Fibroblast of skin of right quadriceps (primary cell): Measurements from ENCODE around the gene WNT1.

Experiments used
- DNase-seq: peaks from one replicate; pipeline ENCODE4 v3.0.0-alpha.2; 2013

The WNT1 gene

DNA sequence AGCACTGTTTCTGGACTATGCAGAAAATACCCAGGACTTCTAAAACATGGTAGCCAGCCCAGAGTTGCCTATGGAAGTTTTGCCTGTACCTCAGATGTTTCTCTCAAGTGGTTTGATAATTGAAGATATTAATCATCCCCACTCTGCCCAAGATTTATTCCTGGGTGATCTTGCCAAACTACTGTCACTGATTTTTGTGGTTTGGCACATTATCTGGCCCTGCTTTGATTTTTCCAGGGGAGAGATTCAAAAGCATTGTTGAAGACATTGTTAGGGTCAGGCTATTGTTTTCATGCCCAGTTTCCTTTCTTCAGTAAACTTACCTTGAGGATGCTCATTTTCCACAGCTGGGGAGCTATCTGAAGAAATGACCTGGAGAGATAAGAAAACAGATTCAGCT is 34.6 kb downstream of the WNT1 start:
- no peak for DNase-seq

DNA sequence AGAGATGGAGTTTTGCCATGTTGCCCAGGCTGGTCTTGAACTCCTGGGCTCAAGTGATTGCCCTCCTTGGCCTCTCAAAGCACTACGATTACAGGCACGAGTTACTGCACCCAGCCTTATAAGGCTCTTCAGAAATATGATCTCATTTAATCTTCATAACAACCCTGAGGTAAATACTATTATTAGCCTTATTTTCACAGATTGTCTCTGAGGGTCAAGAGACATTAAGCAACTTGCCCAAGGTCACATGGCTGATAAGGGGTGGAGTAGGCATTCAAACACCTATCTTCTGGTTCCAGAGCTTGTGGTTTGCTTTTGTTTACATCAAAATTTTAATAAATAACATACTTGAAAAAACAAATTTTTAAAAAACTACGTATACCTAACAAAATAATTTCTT is 35.3 kb downstream of the WNT1 start:
- DNase-seq = no peak

DNA sequence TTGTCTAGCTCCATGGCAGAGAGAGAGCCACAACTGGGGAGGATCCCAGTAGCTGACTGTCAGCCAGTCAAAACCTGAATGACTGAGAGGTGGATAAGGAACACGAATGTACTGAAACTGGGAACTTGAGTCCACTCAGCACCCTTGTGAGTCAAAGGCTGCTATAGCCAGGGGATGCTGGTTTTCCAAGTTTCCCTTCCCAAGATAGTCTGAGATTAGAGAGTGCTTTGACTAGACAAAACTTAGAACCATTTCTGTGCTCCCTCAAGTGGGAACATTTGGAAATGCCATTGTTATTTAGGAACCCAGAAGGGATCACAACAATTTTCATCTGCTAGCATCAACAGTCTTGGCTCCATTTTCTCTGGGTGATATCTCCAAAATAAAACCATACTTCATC is 36.4 kb downstream of the WNT1 start:
- peak; percentile 30 for DNase-seq

DNA sequence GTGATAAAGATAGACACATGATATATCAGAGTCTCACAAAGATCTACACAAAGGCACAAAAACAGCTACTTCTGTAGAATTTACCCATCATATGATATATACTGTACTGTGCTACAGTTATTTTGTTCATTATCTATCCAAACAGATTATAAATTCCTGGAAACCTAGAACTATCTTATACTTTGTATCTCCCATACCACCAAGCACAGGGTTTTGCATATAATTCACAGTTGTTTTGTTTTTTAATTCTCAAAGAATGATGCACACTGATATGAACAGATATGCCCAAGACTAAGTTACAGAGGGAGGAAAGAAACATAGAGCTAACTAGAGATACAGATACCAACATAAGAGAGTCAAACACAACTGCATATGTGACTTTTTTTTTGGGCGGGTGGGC is 37.1 kb downstream of the WNT1 start:
- no peak for DNase-seq

DNA sequence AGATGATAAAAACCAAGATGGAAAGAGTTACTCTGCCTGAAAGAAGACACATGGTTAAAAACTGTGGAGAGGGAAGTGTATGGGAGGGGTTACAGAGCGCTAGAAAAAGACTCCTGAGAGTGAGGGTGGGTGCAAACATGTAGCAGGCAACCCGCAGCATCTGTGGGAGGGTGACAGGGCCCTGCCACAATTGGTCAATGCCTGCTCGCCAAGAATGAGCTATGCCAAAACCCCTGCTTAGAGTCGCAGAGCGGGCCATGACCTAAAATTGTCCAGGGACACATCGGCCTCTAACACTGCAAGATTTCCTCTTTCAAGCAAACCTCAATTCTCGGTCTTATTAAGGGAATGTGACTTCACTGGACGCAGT is 39.8 kb downstream of the WNT1 start:
- peak; percentile 41 for DNase-seq

DNA sequence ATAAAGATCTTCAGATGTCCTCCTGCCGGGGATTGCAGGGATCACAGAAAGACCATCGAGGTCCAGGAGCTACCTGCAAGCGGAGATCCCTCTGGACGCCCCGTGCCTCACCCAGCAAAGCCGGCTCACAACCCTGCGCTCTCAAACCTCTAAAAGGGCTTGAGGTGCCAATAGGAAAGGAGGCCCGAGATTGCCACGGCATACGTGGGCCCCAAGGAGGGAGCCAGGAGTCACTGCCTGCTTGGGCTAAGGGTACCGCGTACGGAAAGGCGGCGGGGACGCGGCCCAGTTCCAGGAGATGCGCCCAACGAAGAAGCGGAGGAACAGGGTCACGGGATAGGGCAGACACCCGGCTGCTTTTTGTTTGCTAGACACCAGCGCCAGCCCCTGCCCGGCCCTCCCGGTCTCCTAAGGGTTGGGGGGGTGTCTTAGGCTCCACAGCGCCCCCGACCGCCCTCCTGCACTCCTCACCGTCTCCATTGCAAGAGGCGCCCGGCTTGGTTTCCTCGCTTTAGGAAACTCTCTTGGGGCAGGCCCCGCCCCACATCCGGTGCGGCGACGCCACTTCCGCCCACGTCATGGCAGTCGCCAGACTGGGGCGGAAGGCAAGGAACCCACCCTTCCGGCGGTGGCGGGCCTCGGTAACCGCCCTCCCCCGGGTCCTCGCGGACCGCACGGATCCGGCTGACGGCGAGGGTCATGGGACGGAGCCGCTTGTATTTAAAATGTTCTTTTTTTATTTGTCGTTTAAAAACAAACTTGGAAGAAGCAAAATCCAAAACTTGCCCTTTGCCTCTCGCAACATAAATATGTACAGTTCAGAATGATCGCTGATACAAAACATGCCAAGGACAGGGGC is 40.4 kb downstream of the WNT1 start, which contains the start of gene PRKAG1:
Gene PRKAG1 (minus strand): TSS at position 516 of the 859 bp plus-strand sequence. CDS start 36 bp downstream, at position 480.
- DNase-seq = peak; percentile 98

DNA sequence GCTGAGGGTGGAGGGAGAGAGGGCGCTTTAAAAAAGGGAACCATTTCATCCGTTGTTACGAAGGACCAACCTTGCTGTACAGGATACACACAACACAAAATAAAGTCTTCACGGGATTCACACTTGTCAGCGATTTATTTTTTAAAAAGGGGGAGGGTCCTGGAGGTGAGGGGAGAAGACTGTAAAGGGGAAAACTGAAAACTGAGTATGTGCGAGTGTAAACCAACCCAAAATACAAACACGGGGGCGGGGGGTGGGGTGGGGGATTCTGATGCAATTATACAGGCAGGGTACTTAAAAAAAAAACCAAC is 41.0 kb downstream of the WNT1 start:
- no peak for DNase-seq

DNA sequence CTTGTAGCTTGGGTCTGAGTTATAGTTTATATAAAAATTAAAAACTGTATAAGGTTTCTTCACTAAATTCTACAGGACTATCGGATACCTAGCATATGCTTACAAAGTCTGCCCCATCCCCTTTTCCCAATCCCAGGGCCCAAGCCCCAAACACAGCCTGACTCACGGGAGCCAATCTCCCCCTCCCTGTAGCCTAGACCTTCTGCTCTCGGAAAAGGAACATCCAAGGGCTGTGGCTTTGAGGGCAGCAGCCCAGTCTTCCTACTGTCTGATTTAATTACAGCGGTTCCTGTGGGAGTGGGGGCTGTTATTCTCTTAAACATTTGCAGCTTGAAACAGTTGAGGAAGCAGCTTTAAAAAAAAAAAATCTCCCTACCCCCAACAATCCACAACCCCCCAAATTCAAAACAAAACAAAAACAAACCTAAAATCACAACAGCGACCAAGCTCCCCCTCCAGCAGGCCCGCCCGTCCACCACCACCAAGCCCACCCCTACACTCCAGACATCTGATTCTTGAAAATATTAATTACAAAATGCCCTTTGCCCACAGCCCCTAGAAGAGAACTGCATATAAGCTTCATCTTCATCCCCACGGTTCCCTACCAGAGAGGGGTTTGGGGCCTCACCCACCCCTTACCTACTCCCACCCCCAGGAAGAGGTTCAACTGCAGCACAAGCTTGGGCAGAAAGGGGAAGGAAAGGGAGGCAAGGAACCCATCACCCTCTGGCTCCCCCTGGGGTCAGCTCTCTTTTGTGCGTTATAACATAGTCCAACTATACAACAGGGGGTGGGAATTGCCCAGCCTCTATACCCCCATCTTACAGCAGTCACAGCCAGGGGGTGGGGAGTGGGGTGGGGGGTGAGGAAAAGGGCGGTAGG is 41.6 kb downstream of the WNT1 start:
- peak; percentile 55 for DNase-seq

DNA sequence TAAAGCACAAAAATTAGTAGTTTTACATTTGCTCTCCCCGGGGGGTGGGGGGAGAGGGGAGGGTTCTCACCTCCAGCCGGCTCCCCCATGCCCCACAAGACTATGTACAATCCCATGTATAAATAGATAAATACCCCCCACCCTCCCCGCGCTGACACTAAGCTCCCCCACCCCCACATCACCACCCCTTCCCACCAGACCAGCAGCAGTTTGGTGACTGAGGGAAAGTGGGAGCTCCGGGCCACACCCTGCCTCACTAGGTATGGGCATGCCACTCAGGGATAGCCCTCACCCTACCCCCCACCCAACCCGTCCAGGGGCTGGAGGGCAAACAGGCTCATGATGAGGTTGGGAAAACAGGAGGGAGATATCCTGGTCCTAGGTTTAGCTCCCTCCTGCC is 42.3 kb downstream of the WNT1 start:
- no peak for DNase-seq

DNA sequence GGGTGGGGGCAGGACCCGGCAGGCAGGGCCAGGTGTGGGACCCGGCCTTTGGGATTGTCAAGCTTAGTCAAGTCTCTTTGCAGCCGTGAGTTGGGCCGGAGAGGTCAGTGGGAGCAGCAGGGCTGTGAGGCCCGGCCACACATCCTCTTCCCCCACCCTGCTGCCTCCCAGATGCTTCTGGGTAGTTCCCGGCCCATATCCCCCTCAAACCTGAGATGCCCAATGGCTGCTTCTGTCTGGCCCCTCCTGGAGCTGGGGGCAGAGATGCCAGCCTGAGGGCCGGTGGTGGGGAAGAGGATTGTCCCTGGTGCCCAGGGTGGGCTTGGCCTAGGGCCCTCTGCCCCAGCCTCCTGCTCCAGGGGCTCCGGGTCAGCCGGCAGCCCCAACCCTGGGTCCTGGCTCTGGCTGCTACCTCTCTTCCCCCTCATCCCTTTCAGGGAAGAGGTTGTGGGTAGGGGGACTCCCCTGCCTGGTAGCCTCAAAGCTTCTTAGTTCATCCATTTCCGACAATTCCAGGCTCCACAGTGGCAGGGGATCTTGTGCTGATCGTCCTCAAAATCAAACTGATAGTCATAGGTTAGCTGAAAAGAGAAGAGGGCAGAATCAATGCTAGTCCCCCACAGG is 43.3 kb downstream of the WNT1 start:
- no peak for DNase-seq

DNA sequence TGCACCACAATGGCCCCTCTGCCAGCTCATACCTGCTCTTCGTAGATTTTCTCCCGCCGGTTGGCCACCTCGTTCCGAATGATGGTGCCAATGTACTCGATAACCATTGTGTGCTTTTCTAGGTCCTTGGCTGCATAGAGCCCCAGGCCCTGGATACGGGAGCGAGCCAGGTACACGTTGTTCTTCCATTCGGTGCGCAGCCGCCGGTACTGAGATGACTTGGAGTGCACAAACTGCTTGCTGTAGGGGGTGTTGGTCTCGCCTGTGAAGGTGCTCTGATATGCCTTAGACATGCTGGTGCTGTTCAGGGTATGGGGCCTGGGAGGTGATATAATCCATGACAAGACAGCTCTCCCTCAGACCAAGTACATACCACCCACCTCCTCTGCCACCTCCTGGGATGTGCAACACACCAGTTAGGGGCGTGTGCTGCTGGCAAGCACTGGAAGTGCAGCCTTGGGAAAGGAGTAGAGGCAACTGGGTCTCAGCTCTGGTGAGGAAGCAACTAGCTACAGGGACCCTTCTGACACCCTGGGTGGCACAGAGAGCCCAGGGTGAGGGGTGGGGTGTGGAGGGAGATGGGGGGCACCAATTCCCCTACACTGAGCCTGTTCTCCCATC is 44.5 kb downstream of the WNT1 start:
- DNase-seq = no peak

DNA sequence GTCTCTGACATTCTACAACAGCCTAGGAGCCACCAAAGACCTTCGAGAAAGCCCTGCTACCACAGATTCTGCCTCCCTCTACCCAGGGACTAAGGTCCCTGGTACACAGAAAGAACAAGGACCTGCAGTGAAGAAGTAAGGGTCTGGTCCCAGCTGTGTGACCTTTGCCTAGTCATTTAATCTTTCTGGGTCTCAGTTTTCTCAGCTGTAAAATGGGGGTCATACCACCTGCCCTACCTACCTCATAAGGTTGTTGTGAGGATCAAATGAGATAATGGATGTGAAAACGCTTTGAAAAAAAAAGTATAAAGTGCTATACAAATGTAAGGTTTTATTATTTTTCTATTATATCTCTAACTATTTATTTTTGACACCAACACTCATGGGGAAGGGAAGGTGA is 45.7 kb downstream of the WNT1 start:
- DNase-seq = no peak

DNA sequence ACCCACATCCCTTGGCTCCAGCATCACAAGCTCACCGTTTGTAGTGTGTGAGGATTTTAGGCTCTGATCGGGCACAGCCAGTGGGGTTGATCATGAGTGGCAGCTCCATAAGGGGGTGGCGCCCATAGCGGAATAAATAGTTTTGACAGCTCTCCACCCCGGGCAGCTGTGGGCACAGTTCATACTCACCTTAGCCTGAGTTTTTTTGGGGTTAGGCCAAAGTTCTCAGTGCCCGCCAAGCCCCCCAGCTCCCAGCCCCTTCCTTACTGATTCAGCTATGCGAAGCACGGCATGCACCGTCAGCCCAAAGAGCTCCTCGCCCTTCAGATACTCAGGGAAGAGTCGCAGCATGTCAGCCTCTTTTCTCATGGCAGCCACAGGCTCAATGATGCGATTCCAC is 46.4 kb downstream of the WNT1 start:
- DNase-seq = no peak

DNA sequence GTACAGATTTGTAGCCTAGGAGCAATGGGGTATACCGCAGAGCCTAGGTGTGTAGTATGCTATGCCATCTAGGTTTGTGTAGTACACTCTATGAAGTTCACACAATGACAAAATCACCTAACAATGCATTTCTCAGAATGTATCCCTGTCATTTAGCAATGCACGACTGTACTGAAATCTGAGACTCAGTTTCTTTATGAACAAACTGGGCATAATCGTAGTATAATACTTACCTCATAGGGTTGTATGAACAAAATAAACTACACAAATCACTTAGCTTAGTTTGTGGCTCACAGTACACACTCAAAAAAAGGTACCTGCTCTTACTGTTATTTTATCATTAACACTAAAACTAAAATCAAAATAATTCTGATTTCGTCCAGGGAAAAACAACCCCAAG is 47.3 kb downstream of the WNT1 start:
- no peak for DNase-seq

DNA sequence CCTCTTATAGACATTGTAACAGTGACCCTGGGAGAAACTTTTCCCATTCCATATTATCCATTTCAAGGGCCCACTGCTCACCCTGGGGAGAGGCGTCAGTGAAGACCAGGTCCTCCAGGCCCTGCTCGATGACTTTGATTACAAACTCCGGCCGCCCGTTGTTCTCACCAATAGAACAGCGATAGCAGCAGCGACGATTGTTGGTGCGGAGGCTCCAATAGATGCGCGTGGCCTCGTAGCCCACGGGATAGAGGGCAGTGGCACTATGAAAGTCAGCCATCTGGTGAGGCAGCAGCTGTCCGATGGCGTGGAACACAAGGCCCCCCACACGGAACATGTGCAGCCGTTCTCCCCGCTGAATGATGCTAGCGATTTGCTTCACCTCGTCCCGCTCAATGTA is 48.0 kb downstream of the WNT1 start:
- no peak for DNase-seq

DNA sequence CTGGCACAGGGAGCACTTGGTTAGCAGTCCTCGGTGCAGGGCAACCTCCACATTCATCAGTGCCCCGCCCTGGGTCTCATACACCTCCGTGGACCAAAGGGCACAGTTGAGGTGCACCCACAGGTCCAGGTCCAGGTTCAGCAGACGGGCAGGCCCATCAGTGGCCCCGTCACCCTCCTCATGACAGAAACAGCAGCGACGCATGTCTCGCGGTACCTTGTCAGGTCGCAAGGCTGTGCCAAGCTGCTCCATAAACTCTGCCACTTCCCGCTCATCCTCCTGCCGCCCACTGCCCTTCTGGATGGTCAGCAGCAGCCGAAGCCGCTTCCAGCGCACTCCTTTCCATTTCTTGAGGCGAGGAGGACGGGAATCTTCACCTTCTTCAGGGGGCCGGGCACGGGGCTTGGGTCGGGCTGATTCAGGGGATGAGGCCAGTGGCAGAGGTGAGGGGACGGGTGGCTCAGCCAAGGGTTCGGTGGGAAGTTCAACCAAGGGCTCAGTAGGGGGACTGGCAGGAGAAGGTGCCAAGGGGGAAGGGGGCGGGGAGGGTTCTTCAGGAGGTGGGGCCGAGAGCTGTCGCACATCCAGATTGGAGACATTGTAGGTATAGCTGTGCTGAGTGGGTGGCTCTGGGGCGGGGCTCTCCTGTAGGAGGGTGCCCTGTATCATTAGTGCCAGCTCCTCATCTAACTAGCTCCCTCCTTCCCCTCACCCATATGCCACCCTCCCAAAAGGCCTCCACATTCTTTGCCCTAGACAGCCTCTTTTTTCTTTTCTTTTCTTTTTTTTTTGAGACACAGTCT is 48.8 kb downstream of the WNT1 start:
- DNase-seq = no peak

DNA sequence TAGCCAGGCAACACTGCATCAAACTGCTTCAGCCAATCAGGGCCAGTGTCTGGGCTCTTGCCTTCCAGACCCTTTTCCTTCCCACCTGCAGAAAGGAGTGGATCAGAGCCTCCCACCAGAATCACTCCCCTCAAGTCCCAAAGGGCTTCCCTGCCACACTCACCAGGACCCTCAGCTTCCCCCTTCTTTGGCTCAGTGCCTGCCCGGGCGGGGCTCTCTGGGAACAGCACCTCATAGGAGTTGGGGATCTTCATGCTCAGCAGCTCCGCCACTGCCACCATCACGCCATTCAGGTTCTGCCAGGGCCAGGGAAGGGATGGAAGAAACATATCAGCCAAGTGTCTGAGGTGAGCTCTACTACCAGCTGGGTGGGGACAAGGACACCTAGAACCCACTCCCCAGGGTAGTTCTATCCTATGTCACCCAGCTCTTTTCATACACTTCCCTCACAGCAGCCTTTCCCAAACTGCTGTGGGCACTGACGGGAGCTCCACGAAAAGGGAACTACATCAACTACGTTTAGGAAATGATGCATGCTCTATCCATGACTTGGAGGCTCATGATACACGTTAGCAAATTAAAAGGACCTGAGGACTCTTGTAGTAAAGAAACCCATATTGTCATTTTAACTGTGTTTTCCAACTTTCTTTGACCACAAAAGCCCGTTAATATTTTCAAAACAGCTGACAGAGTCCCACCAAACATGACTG is 49.9 kb downstream of the WNT1 start:
- DNase-seq = no peak

DNA sequence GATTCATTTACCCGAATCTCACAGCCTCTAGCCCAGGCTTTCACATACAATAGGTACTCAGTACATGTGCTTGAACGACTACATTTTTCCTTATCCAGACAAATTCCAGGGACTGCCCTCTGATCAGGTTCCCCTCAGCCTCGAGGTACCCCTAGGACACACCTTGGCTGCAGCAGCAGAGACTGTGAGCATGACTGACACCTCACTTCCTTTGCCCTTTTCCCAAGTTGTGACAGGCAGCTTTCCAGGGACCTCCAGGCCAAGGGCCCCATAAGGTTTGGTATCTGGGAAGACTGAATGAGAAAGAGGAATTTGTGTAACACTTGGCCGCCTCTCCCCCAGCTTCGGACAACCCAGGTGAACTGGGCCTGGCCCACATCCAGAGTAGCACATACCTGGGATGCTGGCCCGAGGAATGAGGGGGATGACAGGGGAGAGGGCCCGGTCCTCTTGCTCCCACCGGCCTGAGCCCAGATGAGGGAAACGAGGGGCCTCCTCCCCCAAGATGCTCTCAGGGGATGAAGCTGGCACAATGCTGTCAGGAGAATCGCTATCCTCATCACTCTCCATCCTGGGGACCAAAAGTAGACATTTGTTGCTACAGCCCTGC is 50.6 kb downstream of the WNT1 start:
- no peak for DNase-seq

DNA sequence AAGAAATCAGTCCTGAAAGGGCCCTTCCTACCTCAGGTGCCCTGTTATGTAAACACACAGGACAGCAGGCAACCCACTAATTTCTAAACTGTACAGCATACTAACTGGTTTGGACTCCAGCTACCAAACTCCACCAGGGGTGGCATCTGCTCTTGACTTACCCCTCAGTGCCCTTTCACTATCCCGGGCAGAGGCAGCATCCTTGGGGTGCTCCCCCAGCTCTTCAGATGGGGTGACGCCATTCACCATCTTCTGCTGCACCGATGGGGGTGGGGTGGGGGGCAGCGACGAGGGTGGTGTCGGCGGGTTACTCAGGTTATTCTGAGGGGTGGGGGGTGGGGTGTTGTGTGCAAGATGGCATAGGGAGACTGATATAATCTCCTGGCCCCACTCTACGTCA is 52.0 kb downstream of the WNT1 start:
- DNase-seq = no peak

DNA sequence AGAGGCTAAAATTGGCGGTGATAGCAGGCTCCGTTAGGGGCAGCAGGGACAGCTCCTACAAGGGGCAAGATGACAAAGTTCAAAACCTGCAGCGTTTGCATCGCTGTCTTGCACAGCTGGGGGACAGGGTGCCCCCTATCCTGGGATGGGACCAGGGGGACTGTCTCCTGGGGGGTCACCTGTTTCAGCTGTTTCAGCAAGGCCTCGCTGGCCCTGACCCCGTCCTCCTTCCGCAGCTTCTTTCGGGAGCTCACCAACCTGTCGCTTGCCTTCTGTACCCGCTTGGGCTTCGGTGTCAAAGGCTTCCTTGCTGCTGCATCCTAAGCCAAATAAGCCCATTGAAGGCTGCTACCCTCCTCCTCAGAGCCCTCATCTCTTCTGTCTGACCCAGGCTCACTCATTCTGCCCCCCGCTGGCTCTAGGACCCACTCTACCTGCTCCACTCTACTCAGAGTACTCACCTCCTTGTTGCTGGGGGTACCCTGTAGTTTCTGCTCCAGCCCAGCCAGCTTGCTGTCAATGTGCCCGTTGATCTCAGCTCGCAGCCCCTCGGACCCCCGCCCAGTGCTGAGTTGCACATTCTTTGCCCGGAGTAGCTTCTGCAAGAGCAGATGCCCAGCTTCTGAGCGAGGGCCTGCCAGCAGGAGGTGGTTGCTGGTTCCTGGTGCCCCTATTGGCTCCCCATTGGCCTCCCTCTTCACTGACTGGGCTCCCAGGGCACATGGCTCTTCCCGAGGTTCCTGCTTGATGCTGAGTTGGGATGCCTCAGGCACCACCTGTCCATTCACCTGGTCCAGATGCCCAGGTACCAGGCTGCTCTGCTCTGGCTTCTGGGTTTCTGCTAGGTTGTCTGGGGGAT is 52.8 kb downstream of the WNT1 start:
- no peak for DNase-seq
